ENCODE data around the gene NPIPA1.

- TF ChIP-seq CTCF (conservative IDR thresholded peaks at IDR 0.05; ENCODE audit: low read length) (no peak), EZH2phosphoT487 (IDR thresholded peaks at IDR 0.05; ENCODE audit: borderline replicate concordance, low read depth, low read length) (no peak)
Observed at GRCh38 chr16:14958970-14959369, 21.7 kb downstream of the NPIPA1 start.
